Measurements from ENCODE around the gene AASDHPPT. TPM values are rescaled to one million over a fixed set of nuclear protein-coding genes. Genes with fewer than 3 reads are reported as not detected.

The AASDHPPT gene
- total RNA-seq, 2 donors from 2014 or later: 28.4 to 34.4 TPM

Other genes with a start within 250 kb of the AASDHPPT start
- gene MSANTD4, start 55.4 kb upstream of the AASDHPPT start, total RNA-seq: 10 to 100 TPM; 13.9 to 15.4 TPM
- gene KBTBD3, start 315 bp upstream of the AASDHPPT start, total RNA-seq: 10 to 100 TPM; 13.4 to 16.8 TPM